HEK293 (cell line): ENCODE results near the gene ETHE1.

Experiments used
- ATF2 ChIP-seq: fragments of 450-650 bp; formaldehyde crosslinking; IDR thresholded peaks from 2 replicates; pipeline ENCODE4 v1.5.1; 2016; ENCODE audit warnings: missing biosample characterization, missing genetic modification characterization, low read depth
- HOXD13 ChIP-seq: sonication (generic); formaldehyde crosslinking; IDR thresholded peaks from 2 replicates; pipeline ENCODE4 v1.8.0; 2022; ENCODE audit warnings: missing genetic modification reagents, borderline replicate concordance
- KLF10 ChIP-seq: fragments of 450-650 bp; IDR thresholded peaks from 2 replicates; pipeline ENCODE4 v1.5.1; 2018; ENCODE audit warnings: missing biosample characterization, mild to moderate bottlenecking, missing genetic modification characterization
- KLF16 ChIP-seq: fragments of 450-650 bp; formaldehyde crosslinking; IDR thresholded peaks from 2 replicates; pipeline ENCODE4 v1.5.1; 2017; ENCODE audit warnings: missing biosample characterization, missing genetic modification characterization
- PBX3 ChIP-seq: sonication (generic); formaldehyde crosslinking; IDR thresholded peaks from 2 replicates; pipeline ENCODE4 v1.8.1; 2022; ENCODE audit warnings: mild to moderate bottlenecking, moderate library complexity, missing genetic modification reagents
- SP2 ChIP-seq: fragments of 450-650 bp; formaldehyde crosslinking; IDR thresholded peaks from 2 replicates; pipeline ENCODE4 v1.5.1; 2016; ENCODE audit warnings: missing biosample characterization, missing genetic modification characterization
- TCF7L2 ChIP-seq: IDR thresholded peaks from 2 replicates; pipeline ENCODE4 v1.6.1; 2011; ENCODE audit warnings: low read depth, mild to moderate bottlenecking, inconsistent platforms, low read length, moderate library complexity, borderline replicate concordance
- ZBTB10 ChIP-seq: fragments of 450-650 bp; formaldehyde crosslinking; IDR thresholded peaks from 2 replicates; pipeline ENCODE4 v1.5.1; 2016; ENCODE audit warnings: missing biosample characterization, missing genetic modification characterization
- ZBTB48 ChIP-seq: fragments of 450-650 bp; formaldehyde crosslinking; IDR thresholded peaks from 2 replicates; pipeline ENCODE4 v1.5.1; 2016; ENCODE audit warnings: missing biosample characterization, missing genetic modification characterization
- ZBTB7A ChIP-seq: fragments of 450-650 bp; formaldehyde crosslinking; IDR thresholded peaks from 2 replicates; pipeline ENCODE4 v1.5.1; 2016; ENCODE audit warnings: low read depth, missing biosample characterization, missing genetic modification characterization
- ZEB2 ChIP-seq: fragments of 450-650 bp; formaldehyde crosslinking; IDR thresholded peaks from 2 replicates; pipeline ENCODE4 v1.5.1; 2016; ENCODE audit warnings: missing biosample characterization, missing genetic modification characterization
- ZNF10 ChIP-seq: fragments of 450-650 bp; formaldehyde crosslinking; IDR thresholded peaks from 2 replicates; pipeline ENCODE4 v1.5.1; 2017; ENCODE audit warnings: missing biosample characterization, missing genetic modification characterization
- ZNF155 ChIP-seq: fragments of 450-650 bp; formaldehyde crosslinking; IDR thresholded peaks from 2 replicates; pipeline ENCODE4 v1.5.1; 2016; ENCODE audit warnings: missing biosample characterization, missing genetic modification characterization
- ZNF174 ChIP-seq: fragments of 450-650 bp; formaldehyde crosslinking; IDR thresholded peaks from 2 replicates; pipeline ENCODE4 v1.5.0; 2017; ENCODE audit warnings: missing biosample characterization, mild to moderate bottlenecking, missing genetic modification characterization
- ZNF175 ChIP-seq: fragments of 450-650 bp; formaldehyde crosslinking; IDR thresholded peaks from 2 replicates; pipeline ENCODE4 v1.5.1; 2016; ENCODE audit warnings: missing biosample characterization, missing genetic modification characterization
- ZNF18 ChIP-seq: fragments of 450-650 bp; formaldehyde crosslinking; IDR thresholded peaks from 2 replicates; pipeline ENCODE4 v1.5.1; 2016; ENCODE audit warnings: missing biosample characterization, missing genetic modification characterization
- ZNF274 ChIP-seq, 2 experiments: fragments of 200-500 bp in 1 of 2; fragments of 450-650 bp in 1 of 2; sonication (Bioruptor generic) in 1 of 2; formaldehyde crosslinking in 1 of 2; IDR thresholded peaks; 2 replicates each; pipeline versions ENCODE4 v1.5.1 to v1.6.1; 2014 to 2016; ENCODE audit warnings: borderline replicate concordance in 1 of 2, inconsistent platforms in 1 of 2, low read length in 1 of 2, missing biosample characterization in 1 of 2, missing genetic modification characterization in 1 of 2
- ZNF324 ChIP-seq: fragments of 450-650 bp; formaldehyde crosslinking; IDR thresholded peaks from 2 replicates; pipeline ENCODE4 v1.5.1; 2016; ENCODE audit warnings: missing biosample characterization, missing genetic modification characterization
- ZNF366 ChIP-seq: fragments of 450-650 bp; formaldehyde crosslinking; conservative IDR thresholded peaks from 2 replicates; pipeline ENCODE4 v1.5.1; 2016; ENCODE audit warnings: missing biosample characterization, missing genetic modification characterization
- ZNF48 ChIP-seq: fragments of 450-650 bp; formaldehyde crosslinking; IDR thresholded peaks from 2 replicates; pipeline ENCODE4 v1.5.1; 2016; ENCODE audit warnings: missing biosample characterization, missing genetic modification characterization
- ZNF548 ChIP-seq: fragments of 450-650 bp; formaldehyde crosslinking; IDR thresholded peaks from 2 replicates; pipeline ENCODE4 v1.5.1; 2016; ENCODE audit warnings: missing biosample characterization, missing genetic modification characterization
- ZNF561 ChIP-seq: fragments of 450-650 bp; IDR thresholded peaks from 2 replicates; pipeline ENCODE4 v1.5.1; 2018; ENCODE audit warnings: missing biosample characterization, missing genetic modification characterization, borderline replicate concordance
- ZNF747 ChIP-seq: fragments of 450-650 bp; formaldehyde crosslinking; IDR thresholded peaks from 2 replicates; pipeline ENCODE4 v1.5.1; 2016; ENCODE audit warnings: missing biosample characterization, missing genetic modification characterization
- ZNF776 ChIP-seq: fragments of 450-650 bp; formaldehyde crosslinking; IDR thresholded peaks from 2 replicates; pipeline ENCODE4 v1.5.0; 2017; ENCODE audit warnings: missing biosample characterization, missing genetic modification characterization, borderline replicate concordance
- TF ChIP-seq, protein P1 (sequence below): fragments of 450-650 bp; formaldehyde crosslinking; optimal IDR thresholded peaks from 2 replicates; pipeline ENCODE3; 2016; ENCODE audit warnings: missing biosample characterization, mild to moderate bottlenecking, missing genetic modification characterization
- TF ChIP-seq, protein P2 (sequence below): fragments of 450-650 bp; formaldehyde crosslinking; IDR thresholded peaks from 2 replicates; pipeline ENCODE4 v1.5.1; 2016; ENCODE audit warnings: missing biosample characterization, missing genetic modification characterization
- TF ChIP-seq, protein P3 (sequence below): fragments of 450-650 bp; formaldehyde crosslinking; IDR thresholded peaks from 2 replicates; pipeline ENCODE4 v1.5.1; 2017; ENCODE audit warnings: missing biosample characterization, missing genetic modification characterization

ETHE1 gene

DNA sequence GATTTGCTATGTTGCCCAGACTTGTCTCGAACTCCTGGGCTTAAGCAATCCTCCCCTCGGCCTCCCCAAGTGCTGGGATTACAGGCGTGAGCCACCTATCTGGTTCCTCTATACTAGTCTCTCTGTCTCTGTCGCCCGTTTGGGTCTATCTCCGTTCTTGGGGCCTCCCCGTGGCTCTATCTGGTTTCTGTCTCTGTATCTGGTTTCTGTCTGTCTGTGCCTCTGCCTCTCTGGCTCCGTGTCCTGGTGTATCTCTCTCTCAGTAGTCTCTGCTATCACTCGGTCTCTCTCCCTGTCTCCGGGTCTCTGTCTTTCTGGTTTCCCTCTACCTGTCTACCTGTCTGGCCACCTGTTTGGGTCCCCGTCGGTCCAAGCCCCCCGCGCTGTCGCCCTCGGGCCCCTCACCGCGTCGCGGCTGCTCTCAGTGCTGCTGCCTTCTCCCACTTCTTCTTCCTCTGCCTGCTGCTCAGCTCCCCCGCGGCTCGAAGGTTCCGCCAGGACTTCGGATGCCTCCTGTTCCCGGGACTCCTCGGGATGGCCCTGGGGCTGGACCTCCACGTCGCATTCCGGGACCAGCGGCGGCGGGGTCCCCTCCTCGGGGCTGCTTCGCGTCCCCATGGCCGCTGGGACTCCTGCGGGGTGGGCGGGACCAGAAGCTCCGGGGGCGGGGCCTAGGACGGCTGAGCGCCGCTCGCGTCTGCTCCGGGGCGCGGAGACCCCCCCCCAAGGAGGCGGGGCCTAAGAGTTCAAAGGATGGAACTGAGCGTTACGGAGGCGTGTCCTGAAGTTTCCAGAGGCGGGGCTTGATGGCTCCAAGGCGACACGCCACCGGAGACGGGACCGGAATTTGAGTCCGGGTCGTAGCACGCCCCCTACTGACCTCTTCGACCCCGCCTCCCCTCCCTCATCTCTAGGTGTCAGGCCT is 23.2 kb downstream of the ETHE1 start (continued):
- TF ChIP-seq ZNF366 (tag by site-specific recombination): peak; percentile 44; the same call in 1 of the 2 replicates
- TF ChIP-seq SP2 (tag by site-specific recombination): peak; percentile 96
- TF ChIP-seq ZNF48 (tag by site-specific recombination): no peak
- peak; percentile 98 for TF ChIP-seq ZEB2 (tag by site-specific recombination)
- no peak for TF ChIP-seq ZNF548 (tag by site-specific recombination)
- no peak for TF ChIP-seq KLF10 (tag by site-specific recombination)
- TF ChIP-seq, protein P1, sequence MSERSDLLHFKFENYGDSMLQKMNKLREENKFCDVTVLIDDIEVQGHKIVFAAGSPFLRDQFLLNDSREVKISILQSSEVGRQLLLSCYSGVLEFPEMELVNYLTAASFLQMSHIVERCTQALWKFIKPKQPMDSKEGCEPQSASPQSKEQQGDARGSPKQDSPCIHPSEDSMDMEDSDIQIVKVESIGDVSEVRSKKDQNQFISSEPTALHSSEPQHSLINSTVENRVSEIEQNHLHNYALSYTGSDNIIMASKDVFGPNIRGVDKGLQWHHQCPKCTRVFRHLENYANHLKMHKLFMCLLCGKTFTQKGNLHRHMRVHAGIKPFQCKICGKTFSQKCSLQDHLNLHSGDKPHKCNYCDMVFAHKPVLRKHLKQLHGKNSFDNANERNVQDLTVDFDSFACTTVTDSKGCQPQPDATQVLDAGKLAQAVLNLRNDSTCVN (tag by site-specific recombination): no peak
- no peak; the same call in 1 of the 2 replicates for TF ChIP-seq ZNF10 (tag by site-specific recombination)
- no peak for TF ChIP-seq HOXD13 (CRISPR knock-in tag)
- TF ChIP-seq ZNF155 (tag by site-specific recombination): no peak
- peak; percentile 62; the same call in 1 of the 2 replicates for TF ChIP-seq ZBTB48 (tag by site-specific recombination)
- TF ChIP-seq ZNF174: no peak
- TF ChIP-seq ZBTB10 (tag by site-specific recombination): peak; percentile 81
- TF ChIP-seq ZNF274 (IDR thresholded peaks at IDR 0.05; ENCODE audit: low read length): no peak
- no peak for TF ChIP-seq ZNF274 (tag by site-specific recombination; IDR thresholded peaks at IDR 0.05; ENCODE audit: borderline replicate concordance)
- TF ChIP-seq ZBTB7A (tag by site-specific recombination): peak; percentile 77
- no peak for TF ChIP-seq ZNF776 (tag by site-specific recombination)
- TF ChIP-seq KLF16 (tag by site-specific recombination): no peak
- TF ChIP-seq TCF7L2: 0 out of 2 replicates have a peak, but pooled peaks have one; percentile 29
- no peak for TF ChIP-seq ZNF18 (tag by site-specific recombination)
- TF ChIP-seq, protein P2, sequence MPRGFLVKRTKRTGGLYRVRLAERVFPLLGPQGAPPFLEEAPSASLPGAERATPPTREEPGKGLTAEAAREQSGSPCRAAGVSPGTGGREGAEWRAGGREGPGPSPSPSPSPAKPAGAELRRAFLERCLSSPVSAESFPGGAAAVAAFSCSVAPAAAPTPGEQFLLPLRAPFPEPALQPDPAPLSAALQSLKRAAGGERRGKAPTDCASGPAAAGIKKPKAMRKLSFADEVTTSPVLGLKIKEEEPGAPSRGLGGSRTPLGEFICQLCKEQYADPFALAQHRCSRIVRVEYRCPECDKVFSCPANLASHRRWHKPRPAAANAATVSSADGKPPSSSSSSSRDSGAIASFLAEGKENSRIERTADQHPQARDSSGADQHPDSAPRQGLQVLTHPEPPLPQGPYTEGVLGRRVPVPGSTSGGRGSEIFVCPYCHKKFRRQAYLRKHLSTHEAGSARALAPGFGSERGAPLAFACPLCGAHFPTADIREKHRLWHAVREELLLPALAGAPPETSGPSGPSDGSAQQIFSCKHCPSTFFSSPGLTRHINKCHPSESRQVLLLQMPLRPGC: 0 out of 2 replicates have a peak, but pooled peaks have one; percentile 17
- no peak for TF ChIP-seq ZNF175
- no peak for TF ChIP-seq ZNF561 (tag by site-specific recombination)
- no peak; the same call in 1 of the 2 replicates for TF ChIP-seq ZNF324 (tag by site-specific recombination)
- 0 out of 2 replicates have a peak, but pooled peaks have one; percentile 24 for TF ChIP-seq PBX3 (CRISPR knock-in tag)
- TF ChIP-seq, protein P3, sequence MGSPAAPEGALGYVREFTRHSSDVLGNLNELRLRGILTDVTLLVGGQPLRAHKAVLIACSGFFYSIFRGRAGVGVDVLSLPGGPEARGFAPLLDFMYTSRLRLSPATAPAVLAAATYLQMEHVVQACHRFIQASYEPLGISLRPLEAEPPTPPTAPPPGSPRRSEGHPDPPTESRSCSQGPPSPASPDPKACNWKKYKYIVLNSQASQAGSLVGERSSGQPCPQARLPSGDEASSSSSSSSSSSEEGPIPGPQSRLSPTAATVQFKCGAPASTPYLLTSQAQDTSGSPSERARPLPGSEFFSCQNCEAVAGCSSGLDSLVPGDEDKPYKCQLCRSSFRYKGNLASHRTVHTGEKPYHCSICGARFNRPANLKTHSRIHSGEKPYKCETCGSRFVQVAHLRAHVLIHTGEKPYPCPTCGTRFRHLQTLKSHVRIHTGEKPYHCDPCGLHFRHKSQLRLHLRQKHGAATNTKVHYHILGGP (tag by site-specific recombination): no peak
- TF ChIP-seq ATF2 (tag by site-specific recombination): no peak
- no peak for TF ChIP-seq ZNF747 (tag by site-specific recombination)
